GM12873 (cell line): ENCODE data around the gene RLF.

Experiments used
- CTCF ChIP-seq: IDR thresholded peaks from 2 replicates; pipeline ENCODE4 v1.5.1; 2012; ENCODE audit warnings: low read depth, mild to moderate bottlenecking, moderate library complexity, low read length, control low read depth; ENCODE audit not compliant: insufficient read depth; ENCODE audit errors: missing control alignments

Gene RLF

GRCh38 chr1:40281853-40282252 is 120.7 kb downstream of the RLF start:
- TF ChIP-seq CTCF, result no peak
